HG02759 (cell line): ENCODE data around the gene UQCRFS1.
"Not testable (repeated sequence)": the region's sequence is repeated elsewhere in the genome, so short reads cannot be mapped to it uniquely, and the experiment has no call there.

Experiments
- ATAC-seq: cut with Tn5 transposase; IDR thresholded peaks from one replicate; pipeline ENCODE4 v1.9.1; 2021; ENCODE audit warnings: mild to moderate bottlenecking, moderate library complexity; ENCODE audit not compliant: unreplicated experiment

The UQCRFS1 gene

DNA sequence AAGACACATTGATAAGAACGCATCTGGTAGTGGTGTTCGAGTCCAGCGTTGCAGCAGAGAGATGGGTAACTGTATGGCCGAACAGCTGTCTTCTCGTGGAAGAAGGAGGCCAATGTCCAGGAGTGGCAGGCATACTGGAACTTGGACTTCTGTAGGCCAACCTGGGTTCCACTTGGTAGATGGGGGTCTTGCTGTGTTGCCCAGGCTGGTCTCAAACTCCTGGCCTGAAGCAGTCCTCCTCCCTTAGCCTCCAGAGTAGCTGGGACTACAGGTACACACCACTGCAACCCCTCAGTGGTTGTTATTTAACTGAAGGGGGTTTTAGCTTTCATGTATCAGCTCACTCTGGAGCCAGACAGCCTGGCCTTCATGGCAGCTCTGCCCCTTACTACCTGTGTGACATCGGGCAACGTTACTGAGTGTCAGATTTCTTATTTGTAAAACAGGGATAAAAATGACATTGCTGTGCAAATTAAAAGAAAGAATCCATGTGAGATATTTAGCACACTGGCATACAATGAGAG is 2.4 kb upstream of the UQCRFS1 start:
- ATAC-seq = no peak

GRCh38 chr19:29214411-29214810 is 1.5 kb upstream of the UQCRFS1 start:
- no peak for ATAC-seq

DNA sequence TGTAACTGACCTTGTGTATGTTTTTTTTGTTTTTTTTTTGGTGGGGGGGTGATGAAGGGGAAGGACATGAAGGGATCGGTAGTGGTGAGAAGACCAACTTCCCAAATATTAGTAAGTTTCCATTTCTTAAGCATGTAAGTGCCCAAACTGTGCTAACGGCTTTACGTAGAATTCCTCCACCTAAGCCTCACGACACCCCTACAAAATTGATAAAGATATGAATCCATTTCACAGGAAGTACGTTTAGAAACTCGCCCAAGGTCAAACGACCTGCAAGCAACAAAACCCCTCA is 649 bp downstream of the UQCRFS1 start:
- ATAC-seq = no peak

GRCh38 chr19:29211562-29212355 is 1.2 kb downstream of the UQCRFS1 start:
- ATAC-seq = no peak

DNA sequence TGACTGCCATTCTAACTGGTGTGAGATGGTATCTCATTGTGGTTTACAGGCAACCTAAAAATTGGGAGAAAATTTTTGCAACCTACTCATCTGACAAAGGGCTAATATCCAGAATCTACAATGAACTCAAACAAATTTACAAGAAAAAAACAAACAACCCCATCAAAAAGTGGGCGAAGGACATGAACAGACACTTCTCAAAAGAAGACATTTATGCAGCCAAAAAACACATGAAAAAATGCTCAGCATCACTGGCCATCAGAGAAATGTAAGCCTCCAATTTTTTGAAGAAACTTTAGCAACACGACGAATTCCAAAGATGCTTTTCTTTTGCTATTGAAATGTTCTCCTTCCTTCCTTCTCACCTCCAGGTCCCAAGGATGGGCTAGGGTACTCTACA is 1.9 kb downstream of the UQCRFS1 start:
- not testable (repeated sequence) for ATAC-seq

DNA sequence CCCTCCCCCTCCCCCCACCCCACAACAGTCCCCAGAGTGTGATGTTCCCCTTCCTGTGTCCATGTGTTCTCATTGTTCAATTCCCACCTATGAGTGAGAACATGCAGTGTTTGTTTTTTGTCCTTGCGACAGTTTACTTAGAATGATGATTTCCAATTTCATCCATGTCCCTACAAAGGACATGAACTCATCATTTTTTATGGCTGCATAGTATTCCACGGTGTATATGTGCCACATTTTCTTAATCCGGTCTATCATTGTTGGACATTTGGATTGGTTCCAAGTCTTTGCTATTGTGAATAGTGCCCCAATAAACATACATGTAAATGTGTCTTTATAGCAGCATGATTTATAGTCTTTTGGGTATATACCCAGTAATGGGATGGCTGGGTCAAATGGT is 2.4 kb downstream of the UQCRFS1 start:
- ATAC-seq = not testable (repeated sequence)

DNA sequence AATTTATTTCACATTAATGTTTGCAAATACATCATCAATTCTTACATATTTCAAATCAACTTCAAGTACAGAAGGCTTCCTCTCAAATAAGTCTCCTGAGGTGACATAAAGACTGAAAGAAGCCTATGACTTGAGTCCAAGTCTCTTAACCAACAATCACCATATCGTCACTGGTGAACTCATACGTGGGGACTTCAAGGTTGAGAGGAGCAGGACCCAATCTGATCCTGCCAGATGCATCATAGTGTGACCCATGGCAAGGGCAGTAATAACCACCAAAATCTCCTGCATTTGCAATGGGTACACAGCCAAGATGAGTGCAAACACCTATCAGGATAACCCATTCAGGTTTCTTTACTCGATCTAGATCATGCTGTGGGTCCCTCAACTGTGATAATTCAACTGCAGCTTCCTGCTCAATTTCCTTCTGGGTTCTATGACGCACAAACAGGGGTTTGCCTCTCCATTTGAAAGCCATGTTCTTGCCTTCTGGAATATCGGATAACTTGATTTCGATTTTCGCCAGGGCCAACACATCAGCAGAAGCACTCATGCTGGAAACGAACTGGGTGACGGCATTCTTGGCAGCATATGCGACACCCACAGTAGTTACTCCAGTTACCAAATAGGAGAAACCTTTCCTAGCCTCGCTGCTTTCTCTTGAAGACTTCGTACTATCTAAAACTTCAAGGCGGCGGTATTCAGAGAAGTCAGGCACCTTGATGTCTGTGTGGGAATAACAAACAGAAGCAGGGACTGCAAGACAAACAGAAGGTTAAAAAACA is 5.4 kb downstream of the UQCRFS1 start:
- ATAC-seq = not testable (repeated sequence)

GRCh38 chr19:29206453-29206852 is 6.5 kb downstream of the UQCRFS1 start:
- no peak for ATAC-seq

- no peak for ATAC-seq
Observed at GRCh38 chr19:29202281-29202680, 10.7 kb downstream of the UQCRFS1 start.

GRCh38 chr19:29201855-29202254 is 11.1 kb downstream of the UQCRFS1 start:
- ATAC-seq = no peak

DNA sequence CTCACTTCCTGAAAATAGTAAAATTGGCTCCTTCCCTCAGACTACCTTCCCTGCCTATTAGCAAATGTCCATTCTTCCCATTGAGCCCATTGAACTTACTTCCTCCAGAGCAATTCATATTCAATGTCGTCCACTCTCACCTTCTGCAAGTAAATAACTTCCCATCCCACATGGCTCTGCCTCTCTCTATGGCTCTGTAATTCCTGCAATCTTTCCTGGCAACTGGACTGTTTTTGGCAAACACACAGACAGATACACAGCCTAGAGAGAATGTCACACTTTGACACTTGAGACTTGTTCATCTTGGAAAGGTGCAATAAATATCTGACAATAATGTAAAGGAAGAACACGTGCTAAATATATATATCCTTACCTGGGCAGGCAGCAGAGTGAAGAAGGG is 18.3 kb downstream of the UQCRFS1 start:
- ATAC-seq = no peak

GRCh38 chr19:29193155-29193554 is 19.8 kb downstream of the UQCRFS1 start:
- no peak for ATAC-seq

- no peak for ATAC-seq
Observed at GRCh38 chr19:29191005-29191404, 21.9 kb downstream of the UQCRFS1 start.

DNA sequence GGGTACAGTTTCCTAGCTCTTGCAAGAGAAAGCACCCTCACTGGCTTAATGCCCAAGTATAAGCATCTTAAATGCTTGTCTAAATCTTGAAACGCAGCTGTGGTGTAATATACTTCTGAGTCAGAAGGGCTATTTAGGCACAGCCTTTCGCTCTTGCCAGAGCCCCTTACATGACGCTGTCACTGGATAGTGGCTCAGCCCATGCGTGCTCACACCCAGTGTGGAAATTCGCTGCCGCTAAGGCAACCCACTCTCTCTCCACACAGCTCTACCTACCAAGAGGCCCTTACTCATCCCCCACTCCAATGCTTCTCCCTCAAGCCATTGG is 24.0 kb downstream of the UQCRFS1 start:
- ATAC-seq = no peak

DNA sequence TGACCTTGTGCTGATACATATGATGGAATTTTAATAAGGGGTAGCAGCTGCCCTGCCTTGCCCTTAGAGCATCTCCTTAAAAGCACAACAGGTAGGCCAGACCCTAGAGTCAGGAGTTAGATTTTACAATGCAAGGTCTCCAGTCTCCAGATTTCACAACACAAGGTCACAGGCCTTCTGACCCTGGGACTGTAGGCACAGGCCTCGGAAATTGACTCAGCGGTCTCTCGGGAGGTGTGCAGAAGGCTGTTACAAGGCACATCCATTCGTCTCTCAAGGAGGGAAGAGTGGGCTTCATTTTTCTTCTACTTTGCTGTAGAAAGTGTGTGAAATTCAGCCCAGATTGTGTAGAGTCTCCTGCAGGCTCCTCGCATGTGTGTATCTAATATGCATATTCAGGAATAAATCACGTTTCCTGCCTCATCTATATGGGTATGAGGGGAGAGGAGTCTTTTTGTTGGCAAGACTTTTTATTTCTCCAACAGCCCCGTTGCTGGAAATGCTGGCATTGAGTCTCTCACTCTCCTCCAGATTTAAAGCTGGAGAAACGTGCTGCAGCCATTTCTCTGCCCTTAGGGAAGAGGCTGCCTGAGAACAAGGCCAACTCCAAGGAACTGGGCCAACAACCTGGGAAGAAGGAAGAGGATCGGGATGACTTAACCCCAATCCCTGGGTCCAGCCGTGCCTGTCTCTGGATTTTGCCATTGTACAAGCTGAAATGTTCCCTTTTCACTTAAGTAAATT is 24.5 kb downstream of the UQCRFS1 start:
- ATAC-seq = no peak

- ATAC-seq = no peak
Observed at GRCh38 chr19:29187676-29188075, 25.3 kb downstream of the UQCRFS1 start.

DNA sequence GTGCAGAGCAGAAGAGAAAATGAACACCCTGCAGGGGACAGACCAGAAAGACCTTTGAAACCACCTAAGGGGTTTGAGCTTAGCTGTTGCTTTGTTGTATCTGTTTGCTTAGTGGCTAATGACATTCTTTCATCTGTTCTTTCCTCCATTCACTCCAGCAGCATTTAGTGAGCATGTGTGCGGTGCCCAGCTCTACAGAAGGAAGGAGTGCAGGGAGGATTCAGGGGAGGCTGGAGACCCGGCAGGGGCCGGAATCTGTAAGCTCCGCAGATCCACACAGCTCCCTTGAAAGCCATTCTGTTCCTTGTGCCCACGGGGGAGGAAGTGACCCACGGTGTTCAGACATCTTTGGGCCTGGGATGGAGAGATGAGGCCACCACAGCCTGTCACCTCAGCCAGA is 27.5 kb downstream of the UQCRFS1 start:
- no peak for ATAC-seq

DNA sequence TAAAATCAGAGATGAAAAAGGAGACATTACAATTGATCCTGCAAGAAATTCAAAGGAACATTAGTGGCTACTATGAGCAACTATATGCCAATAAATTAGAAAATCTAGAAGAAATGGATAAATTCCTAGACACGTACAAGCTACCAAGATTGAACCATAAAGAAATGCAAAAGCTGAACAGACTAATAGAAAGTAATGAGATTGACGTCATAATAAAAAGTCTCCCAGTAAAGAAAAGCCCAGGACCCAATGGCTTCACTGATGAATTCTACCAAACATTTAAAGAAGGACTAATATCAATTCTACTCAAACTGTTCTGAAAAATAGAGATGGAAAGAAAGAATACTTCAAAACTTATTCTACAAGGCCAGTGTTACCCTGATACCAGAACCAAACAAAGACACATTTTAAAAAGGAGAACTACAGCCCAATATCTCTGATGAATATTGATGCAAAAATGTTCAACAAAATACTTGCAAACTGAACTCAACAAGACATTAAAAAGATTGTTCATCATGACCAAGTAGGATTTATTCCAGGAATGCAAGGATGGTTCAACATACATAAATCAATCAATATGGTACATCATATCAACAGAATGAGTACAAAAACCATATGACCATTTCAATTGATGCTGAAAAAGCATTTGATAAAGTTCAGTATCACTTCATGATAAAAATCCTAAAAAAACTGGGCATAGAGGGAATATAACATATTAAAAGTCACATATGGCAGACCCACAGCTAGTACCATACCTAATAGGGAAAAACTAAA is 35.8 kb downstream of the UQCRFS1 start:
- ATAC-seq = no peak

- no peak for ATAC-seq
Observed at GRCh38 chr19:29173896-29174295, 39.1 kb downstream of the UQCRFS1 start.

GRCh38 chr19:29172302-29172701 is 40.6 kb downstream of the UQCRFS1 start:
- no peak for ATAC-seq

DNA sequence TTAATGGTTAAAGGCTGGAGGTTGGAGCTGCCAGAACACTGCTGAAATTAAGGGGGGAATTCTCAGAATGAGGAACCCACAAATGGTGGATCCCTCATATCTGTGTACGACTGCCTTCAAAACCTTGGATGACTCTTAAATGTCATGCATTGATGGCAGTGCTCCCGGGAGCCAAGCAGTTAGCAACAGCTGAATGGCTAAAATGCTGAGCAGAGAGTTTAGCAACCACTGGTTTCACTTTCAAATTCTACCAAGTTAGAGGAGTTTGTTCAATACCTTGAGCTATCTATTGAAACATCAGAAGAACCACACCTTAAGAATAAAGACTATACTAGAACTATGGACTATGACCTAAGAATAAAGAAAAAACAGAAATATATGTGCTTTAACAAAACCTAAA is 41.4 kb downstream of the UQCRFS1 start:
- ATAC-seq = no peak
